GM23338 (cell line): ENCODE data around the gene ST8SIA2. TPM values are rescaled to one million over a fixed set of nuclear protein-coding genes. Genes with fewer than 3 reads are reported as not detected.

ENCODE experiments used
- ATAC-seq: fragments of 200-7000 bp; cut with Tn5 transposase; 3 replicates; pipeline ENCODE4 v1.9.1; 2020
- DNase-seq: peaks from one replicate; pipeline ENCODE4 v3.0.0-alpha.2; 2015; ENCODE audit warnings: low spot score
- H2AFZ ChIP-seq: fragments of 200-600 bp; sonication (generic); 2 replicates; pipeline ENCODE4 v1.8.0; 2016; ENCODE audit warnings: antibody characterized with exemption, mild to moderate bottlenecking, moderate library complexity
- H3F3A ChIP-seq: fragments of 200-600 bp; sonication (generic); replicated peaks from 2 replicates; pipeline ENCODE4 v1.8.0; 2017; ENCODE audit warnings: antibody characterized with exemption, mixed run types, low read depth
- H3K27ac ChIP-seq: fragments of 200-600 bp; sonication (generic); 2 replicates; pipeline ENCODE4 v1.6.1; 2016; ENCODE audit warnings: low read depth
- H3K27me3 ChIP-seq: fragments of 200-600 bp; sonication (generic); 2 replicates; pipeline ENCODE4 v1.8.0; 2016; ENCODE audit warnings: mild to moderate bottlenecking, mixed run types, moderate library complexity; ENCODE audit not compliant: insufficient read depth
- H3K36me3 ChIP-seq: fragments of 200-600 bp; sonication (generic); 2 replicates; pipeline ENCODE4 v1.8.0; 2016; ENCODE audit warnings: mild to moderate bottlenecking; ENCODE audit not compliant: insufficient read depth
- H3K4me1 ChIP-seq: fragments of 200-600 bp; sonication (generic); 2 replicates; pipeline ENCODE4 v1.8.0; 2016; ENCODE audit warnings: mild to moderate bottlenecking, moderate library complexity; ENCODE audit not compliant: insufficient read depth
- H3K4me2 ChIP-seq: fragments of 200-600 bp; sonication (generic); 2 replicates; pipeline ENCODE4 v1.7.1; 2017; ENCODE audit warnings: mixed run types
- H3K4me3 ChIP-seq: fragments of 200-600 bp; sonication (generic); 2 replicates; pipeline ENCODE4 v1.6.1; 2016; ENCODE audit warnings: mixed run types
- H3K79me2 ChIP-seq: fragments of 200-600 bp; sonication (generic); replicated peaks from 2 replicates; pipeline ENCODE4 v1.8.0; 2017; ENCODE audit warnings: mild to moderate bottlenecking; ENCODE audit not compliant: insufficient read depth
- H3K9me2 ChIP-seq: fragments of 200-600 bp; sonication (generic); 2 replicates; pipeline ENCODE4 v1.8.0; 2017; ENCODE audit not compliant: insufficient read depth
- H4K20me1 ChIP-seq: fragments of 200-600 bp; sonication (generic); replicated peaks from 2 replicates; pipeline ENCODE4 v1.8.0; 2017; ENCODE audit warnings: mild to moderate bottlenecking; ENCODE audit not compliant: insufficient read depth
- H3K27ac Mint-ChIP-seq: 2 replicates; pipeline ENCODE4 v1.8.0; 2020; ENCODE audit warnings: inconsistent platforms, mild to moderate bottlenecking, moderate library complexity, mixed read lengths
- H3K27me3 Mint-ChIP-seq: 3 replicates; pipeline ENCODE4 v1.8.0; 2022; ENCODE audit warnings: low read depth, mild to moderate bottlenecking, moderate library complexity, mixed read lengths, inconsistent platforms; ENCODE audit not compliant: insufficient read depth, poor library complexity
- H3K36me3 Mint-ChIP-seq: 3 replicates; pipeline ENCODE4 v1.8.0; 2021; ENCODE audit warnings: low read depth, mild to moderate bottlenecking, inconsistent platforms, moderate library complexity, mixed read lengths
- H3K4me1 Mint-ChIP-seq: 3 replicates; pipeline ENCODE4 v1.8.0; 2020; ENCODE audit warnings: mild to moderate bottlenecking, inconsistent platforms, mixed read lengths
- H3K4me3 Mint-ChIP-seq: 3 replicates; pipeline ENCODE4 v1.8.0; 2021; ENCODE audit warnings: moderate library complexity, mild to moderate bottlenecking, inconsistent platforms, mixed read lengths
- H3K9me3 Mint-ChIP-seq: 3 replicates; pipeline ENCODE4 v1.8.0; 2020; ENCODE audit warnings: moderate library complexity, mild to moderate bottlenecking, inconsistent platforms, mixed read lengths
- CREB1 ChIP-seq: fragments of 250-450 bp; sonication (Bioruptor Pico); IDR thresholded peaks from 2 replicates; pipeline ENCODE4 v1.5.0; 2020; ENCODE audit warnings: low read depth, mild to moderate bottlenecking, moderate library complexity
- EZH2 ChIP-seq: fragments of 200-600 bp; sonication (generic); IDR thresholded peaks from one replicate; pipeline ENCODE4 v1.8.0; 2017; ENCODE audit warnings: antibody characterized with exemption, mild to moderate bottlenecking, low read depth; ENCODE audit not compliant: unreplicated experiment
- EZH2phosphoT487 ChIP-seq: fragments of 200-600 bp; sonication (generic); IDR thresholded peaks from one replicate; pipeline ENCODE4 v1.8.1; 2018; ENCODE audit warnings: antibody characterized with exemption; ENCODE audit not compliant: unreplicated experiment
- POLR2AphosphoS5 ChIP-seq: IDR thresholded peaks from 2 replicates; pipeline ENCODE4 v1.6.1; 2016; ENCODE audit warnings: antibody characterized with exemption, low read depth
- REST ChIP-seq: IDR thresholded peaks from one replicate; pipeline ENCODE4 v1.6.1; 2018; ENCODE audit warnings: antibody characterized with exemption; ENCODE audit not compliant: unreplicated experiment
- STAT1 ChIP-seq: IDR thresholded peaks from one replicate; pipeline ENCODE4 v1.6.1; 2016; ENCODE audit warnings: antibody characterized with exemption; ENCODE audit not compliant: unreplicated experiment
- ZNF114 ChIP-seq: fragments of 250-450 bp; sonication (Bioruptor Pico); IDR thresholded peaks from 2 replicates; pipeline ENCODE4 v1.5.0; 2020; ENCODE audit warnings: mild to moderate bottlenecking, moderate library complexity
- ZNF462 ChIP-seq: fragments of 250-450 bp; sonication (Bioruptor Pico); IDR thresholded peaks from 2 replicates; pipeline ENCODE4 v1.5.0; 2020; ENCODE audit warnings: mild to moderate bottlenecking, moderate library complexity
- polyA plus RNA-seq: library from polyadenylated mRNA; unstranded; fragments of >200 nt; fragmentation: Nextera tagmentation; extraction: Ambion mirVana; gene quantifications from 2 replicates; pipeline ENCODE4 v1.2.1, GENCODE V29; 2016
- total RNA-seq: library from RNA; depleted of rRNA; stranded (reverse); fragments of >200 nt; shearing (Covaris generic); gene quantifications from 2 replicates; pipeline ENCODE4 v1.2.3, GENCODE V29; 2014

The ST8SIA2 gene
- total and polyA plus RNA-seq, 2 experiments from 2014 or later, result 0.66 to 1.2 TPM

GRCh38 chr15:92409006-92409405 lies 15.3 kb downstream of the ST8SIA2 start:
- Mint-ChIP-seq H3K4me1 (peaks cover 13% of the 10 kb centered on the region; the same call in 2 of the 3 replicates), H3K9me3 (no peaks in the 10 kb centered on the region), H3K27me3 (peaks cover 4% of the 10 kb centered on the region), H3K4me3 (no peak overlapping the region), H3K27ac (no peak overlapping the region), H3K36me3 (no peaks in the 10 kb centered on the region)
- no peaks in the 10 kb centered on the region for H3K79me2 ChIP-seq
- no peak overlapping the region for H2AFZ ChIP-seq
- no peak for ATAC-seq
- H4K20me1 ChIP-seq, result 0 out of 2 replicates have a peak, but pooled peaks cover 3% of the 10 kb centered on the region
- H3K27me3 ChIP-seq, result no peaks in the 10 kb centered on the region
- H3K4me1 ChIP-seq, result no peaks in the 10 kb centered on the region; the same call in 1 of the 2 replicates
- H3K27ac ChIP-seq, result no peak overlapping the region
- H3K36me3 ChIP-seq, result no peaks in the 10 kb centered on the region
- no peak for DNase-seq
- H3K9me2 ChIP-seq, result no peaks in the 10 kb centered on the region
- TF ChIP-seq EZH2 (no peak), POLR2AphosphoS5 (no peak), STAT1 (no peak), REST (no peak)
- no peaks in the 10 kb centered on the region for H3F3A ChIP-seq
- H3K4me3 ChIP-seq, result no peak overlapping the region
- H3K4me2 ChIP-seq, result no peak overlapping the region

GRCh38 chr15:92409521-92409920 lies 15.8 kb downstream of the ST8SIA2 start:
- Histone ChIP-seq H3K27ac (no peak overlapping the region), H3K9me2 (no peaks in the 10 kb centered on the region), H2AFZ (no peak overlapping the region), H3K4me3 (no peak overlapping the region), H3F3A (no peaks in the 10 kb centered on the region), H3K27me3 (no peaks in the 10 kb centered on the region), H3K79me2 (no peaks in the 10 kb centered on the region), H4K20me1 (0 out of 2 replicates have a peak, but pooled peaks cover 3% of the 10 kb centered on the region), H3K4me2 (no peak overlapping the region), H3K36me3 (no peaks in the 10 kb centered on the region), H3K4me1 (no peaks in the 10 kb centered on the region; the same call in 1 of the 2 replicates)
- Mint-ChIP-seq H3K27me3 (peaks cover 4% of the 10 kb centered on the region), H3K4me3 (no peak overlapping the region), H3K27ac (no peak overlapping the region), H3K36me3 (no peaks in the 10 kb centered on the region), H3K9me3 (no peaks in the 10 kb centered on the region), H3K4me1 (peaks cover 18% of the 10 kb centered on the region)
- TF ChIP-seq REST (no peak), EZH2phosphoT487 (no peak), CREB1 (CRISPR knock-in tag) (no peak), ZNF462 (CRISPR knock-in tag) (no peak), ZNF114 (CRISPR knock-in tag) (no peak)
- DNase-seq (no peak), ATAC-seq (no peak)
